ENCODE data around the gene SPATS2.
"Not testable (repeated sequence)": the region's sequence is repeated elsewhere in the genome, so short reads cannot be mapped to it uniquely, and the experiment has no call there.

SPATS2 gene

DNA sequence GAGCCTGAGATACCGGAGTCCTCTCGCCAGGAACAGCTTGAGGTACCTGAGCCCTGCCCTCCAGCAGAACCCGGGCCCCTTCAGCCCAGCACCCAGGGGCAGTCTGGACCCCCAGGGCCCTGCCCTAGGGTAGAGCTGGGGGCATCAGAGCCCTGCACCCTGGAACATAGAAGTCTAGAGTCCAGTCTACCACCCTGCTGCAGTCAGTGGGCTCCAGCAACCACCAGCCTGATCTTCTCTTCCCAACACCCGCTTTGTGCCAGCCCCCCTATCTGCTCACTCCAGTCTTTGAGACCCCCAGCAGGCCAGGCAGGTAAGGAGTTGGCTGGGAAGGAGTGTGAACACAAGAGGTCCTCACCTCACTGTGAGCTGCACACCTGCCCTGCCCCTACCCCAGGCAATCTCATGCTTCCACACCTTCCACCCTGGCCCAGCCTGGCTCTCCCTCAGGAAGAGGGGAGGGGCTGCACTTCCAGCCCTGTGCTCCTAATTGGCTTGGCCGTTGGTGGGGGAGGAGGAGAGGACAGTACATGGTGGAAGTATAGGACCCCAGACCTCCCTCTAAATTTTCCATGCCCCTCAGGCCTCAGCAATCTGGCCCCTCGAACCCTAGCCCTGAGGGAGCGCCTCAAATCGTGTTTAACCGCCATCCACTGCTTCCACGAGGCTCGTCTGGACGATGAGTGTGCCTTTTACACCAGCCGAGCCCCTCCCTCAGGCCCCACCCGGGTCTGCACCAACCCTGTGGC, 36.5 kb upstream of the SPATS2 start:
- Histone ChIP-seq H3K27ac (ENCODE audit: low read length) (no peak overlapping the region), H3K4me1 (ENCODE audit: control insufficient read depth, insufficient read depth, low read length) (peaks cover 8% of the 10 kb centered on the region), H3K27me3 (ENCODE audit: control insufficient read depth in 1 of 2, insufficient read depth in 2 of 2, low read length in 2 of 2) (peaks cover 18 to 32% of the 10 kb centered on the region in 2 donors)

DNA sequence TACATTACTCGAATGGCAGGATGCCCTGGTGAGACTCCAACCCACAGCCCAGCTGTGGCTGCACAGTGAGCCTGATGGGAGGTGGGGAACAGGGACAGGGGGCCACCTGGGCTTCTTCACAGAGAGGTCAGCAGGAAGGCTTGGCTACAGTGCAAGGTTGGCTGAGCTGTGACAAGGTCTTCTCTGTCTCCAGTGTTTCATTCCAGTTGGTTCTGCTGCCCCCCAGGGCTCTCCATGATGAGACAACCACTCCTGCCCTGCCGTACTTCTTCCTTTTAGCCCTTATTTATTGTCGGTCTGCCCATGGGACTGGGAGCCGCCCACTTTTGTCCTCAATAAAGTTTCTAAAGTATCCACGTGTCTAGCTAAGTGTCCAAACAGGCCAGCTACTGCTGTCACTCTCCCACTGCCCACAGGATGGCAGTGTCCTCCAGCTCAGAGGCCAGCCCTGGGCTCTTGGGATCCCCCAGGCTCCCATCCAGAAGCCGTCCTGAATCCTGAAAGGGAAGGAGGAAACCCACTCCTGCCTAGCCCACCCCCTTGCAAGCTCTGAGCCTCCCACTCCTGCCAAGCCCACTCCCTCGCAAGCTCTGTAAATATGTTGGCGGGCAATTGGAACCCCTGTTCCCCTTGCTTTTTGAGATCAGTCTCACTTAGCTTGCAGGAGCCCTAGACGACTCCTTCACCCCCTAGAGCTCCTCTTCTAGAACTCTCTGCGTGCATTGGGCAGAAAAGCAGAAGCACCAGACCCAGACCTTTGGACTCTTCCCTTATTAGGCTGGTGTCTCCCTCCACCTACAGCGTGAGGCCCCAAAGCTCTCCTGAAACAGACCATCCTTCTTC, 35.7 kb upstream of the SPATS2 start:
- Histone ChIP-seq H3K27me3 (ENCODE audit: control insufficient read depth in 1 of 2, insufficient read depth in 2 of 2, low read length in 2 of 2) (peaks cover 23 to 40% of the 10 kb centered on the region in 2 donors), H3K36me3 (ENCODE audit: control insufficient read depth in 2 of 2, insufficient read depth in 2 of 2, low read length in 2 of 2) (no peaks in the 10 kb centered on the region), H3K9me3 (ENCODE audit: control insufficient read depth in 2 of 2, low read length in 2 of 2) (no peaks in the 10 kb centered on the region), H3K4me3 (ENCODE audit: low read length in 2 of 2) (no peak overlapping the region), H3K4me1 (ENCODE audit: control insufficient read depth, insufficient read depth, low read length) (peaks cover 10% of the 10 kb centered on the region), H3K27ac (ENCODE audit: low read length) (no peak overlapping the region), H3K9ac (ENCODE audit: low read length in 2 of 2) (no peak overlapping the region)

More for the DNA sequence above, 36.5 kb upstream of the SPATS2 start:
- H3K9ac ChIP-seq (ENCODE audit: low read length in 2 of 2): no peak overlapping the region
- no peak overlapping the region for H3K4me3 ChIP-seq (ENCODE audit: low read length in 2 of 2)
- no peaks in the 10 kb centered on the region for H3K9me3 ChIP-seq (ENCODE audit: control insufficient read depth in 2 of 2, low read length in 2 of 2)
- H3K36me3 ChIP-seq (ENCODE audit: control insufficient read depth in 2 of 2, insufficient read depth in 2 of 2, low read length in 2 of 2): no peaks in the 10 kb centered on the region

DNA sequence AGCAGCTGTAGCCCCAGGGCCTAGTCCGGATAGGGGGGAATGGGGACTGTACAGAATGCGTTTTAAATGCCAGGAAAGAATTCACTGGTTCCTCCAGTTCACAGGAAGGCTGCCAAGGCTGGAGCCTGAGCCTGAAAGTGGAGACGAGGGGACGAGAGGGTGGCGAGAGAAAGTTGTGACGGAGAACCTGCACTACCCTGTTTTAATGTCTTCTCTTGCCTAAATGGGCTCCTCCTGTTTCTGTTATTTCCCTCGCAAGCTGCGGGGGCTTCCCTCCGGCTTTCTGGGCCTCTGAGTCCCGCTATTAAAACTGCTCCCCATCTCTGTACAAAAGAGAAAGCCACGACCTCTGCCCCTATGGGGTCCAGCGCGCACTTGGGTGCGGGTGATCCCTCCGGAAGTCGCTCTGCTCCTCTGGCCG, 34.8 kb upstream of the SPATS2 start:
- Histone ChIP-seq H3K36me3 (ENCODE audit: control insufficient read depth in 2 of 2, insufficient read depth in 2 of 2, low read length in 2 of 2) (no peaks in the 10 kb centered on the region), H3K27ac (ENCODE audit: low read length) (no peak overlapping the region), H3K4me3 (ENCODE audit: low read length in 2 of 2) (no peak overlapping the region), H3K4me1 (ENCODE audit: control insufficient read depth, insufficient read depth, low read length) (peaks cover 18% of the 10 kb centered on the region), H3K9ac (ENCODE audit: low read length in 2 of 2) (no peak overlapping the region), H3K9me3 (ENCODE audit: control insufficient read depth in 2 of 2, low read length in 2 of 2) (no peaks in the 10 kb centered on the region), H3K27me3 (ENCODE audit: control insufficient read depth in 1 of 2, insufficient read depth in 2 of 2, low read length in 2 of 2) (peaks cover 29 to 49% of the 10 kb centered on the region in 2 donors)

DNA sequence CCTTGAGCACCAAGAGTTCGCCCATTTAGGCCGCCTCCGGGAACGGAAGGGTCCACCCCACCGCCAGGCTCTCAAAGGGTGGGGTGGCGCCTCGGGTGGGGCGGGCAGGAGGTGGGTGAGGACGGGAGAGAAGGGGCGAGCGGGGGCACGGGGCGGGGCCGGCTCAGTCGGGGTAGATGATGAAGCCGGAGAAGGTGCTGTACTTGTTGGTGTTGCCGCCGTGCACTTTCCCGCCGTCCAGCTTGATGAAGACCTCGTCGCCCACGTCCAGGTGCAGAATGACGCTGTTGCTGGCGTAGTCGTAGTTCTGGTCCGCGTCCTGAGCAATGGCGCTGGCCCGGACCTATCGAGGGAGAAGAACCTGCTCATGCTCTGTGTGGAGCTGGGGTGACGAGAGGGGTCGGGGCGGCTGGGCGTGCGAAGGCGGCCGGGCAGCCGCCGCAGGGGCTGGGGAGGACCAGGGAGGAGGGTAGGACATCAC, 34.3 kb upstream of the SPATS2 start:
- Histone ChIP-seq H3K9ac (ENCODE audit: low read length in 2 of 2) (no peak overlapping the region), H3K36me3 (ENCODE audit: control insufficient read depth in 2 of 2, insufficient read depth in 2 of 2, low read length in 2 of 2) (no peaks in the 10 kb centered on the region), H3K9me3 (ENCODE audit: control insufficient read depth in 2 of 2, low read length in 2 of 2) (no peaks in the 10 kb centered on the region), H3K27ac (ENCODE audit: low read length) (no peak overlapping the region), H3K27me3 (ENCODE audit: control insufficient read depth in 1 of 2, insufficient read depth in 2 of 2, low read length in 2 of 2) (peaks cover 33 to 52% of the 10 kb centered on the region in 2 donors), H3K4me3 (ENCODE audit: low read length in 2 of 2) (no peak overlapping the region), H3K4me1 (ENCODE audit: control insufficient read depth, insufficient read depth, low read length) (peaks cover 18% of the 10 kb centered on the region)

DNA sequence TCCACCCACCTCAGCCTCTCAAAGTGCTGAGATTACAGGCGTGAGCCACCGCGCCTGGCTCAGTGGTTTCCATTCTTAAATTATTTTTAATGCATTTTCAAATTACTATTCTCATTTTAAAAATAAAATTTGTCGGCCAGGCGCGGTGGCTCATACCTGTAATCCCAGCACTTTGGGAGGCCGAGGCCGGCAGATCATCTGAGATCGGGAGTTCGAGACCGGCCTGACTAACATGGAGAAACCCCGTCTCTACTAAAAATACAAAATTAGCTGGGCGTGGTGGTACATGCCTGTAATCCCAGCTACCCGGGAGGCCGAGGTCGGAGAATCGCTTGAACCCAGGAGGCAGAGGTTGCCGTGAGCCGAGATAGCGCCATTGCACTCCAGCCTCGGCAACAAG, 33.5 kb upstream of the SPATS2 start:
- not testable (repeated sequence) for H3K27ac ChIP-seq (ENCODE audit: low read length); H3K36me3 ChIP-seq (ENCODE audit: control insufficient read depth in 2 of 2, insufficient read depth in 2 of 2, low read length in 2 of 2); H3K4me3 ChIP-seq (ENCODE audit: low read length in 2 of 2); H3K9ac ChIP-seq (ENCODE audit: low read length in 2 of 2); H3K9me3 ChIP-seq (ENCODE audit: control insufficient read depth in 2 of 2, low read length in 2 of 2)
- H3K27me3 ChIP-seq (ENCODE audit: control insufficient read depth in 1 of 2, insufficient read depth in 2 of 2, low read length in 2 of 2): peaks cover 35 to 58% of the 10 kb centered on the region in 2 donors
- H3K4me1 ChIP-seq (ENCODE audit: control insufficient read depth, insufficient read depth, low read length): peaks cover 18% of the 10 kb centered on the region

DNA sequence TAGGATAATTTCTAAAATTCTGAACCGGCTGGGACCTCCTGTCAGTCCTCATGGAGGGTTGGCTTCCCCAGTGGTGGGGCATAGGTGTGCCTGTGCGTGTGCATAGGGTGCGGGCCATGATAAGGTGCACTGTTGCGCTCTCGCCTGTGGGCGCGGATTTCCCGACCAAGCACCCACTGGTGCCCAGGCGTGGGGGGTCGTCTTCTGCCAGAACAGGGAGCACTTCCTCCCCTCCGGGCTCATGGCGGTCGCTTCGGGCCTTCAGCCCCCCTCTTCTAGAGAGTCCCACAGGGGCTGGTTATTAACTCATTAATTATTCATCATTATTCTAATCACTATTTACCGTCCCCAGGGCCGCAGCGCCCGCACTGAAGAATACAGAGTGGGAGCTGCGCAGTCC, 33.0 kb upstream of the SPATS2 start:
- H3K9me3 ChIP-seq (ENCODE audit: control insufficient read depth in 2 of 2, low read length in 2 of 2): no peaks in the 10 kb centered on the region
- peaks cover 18% of the 10 kb centered on the region for H3K4me1 ChIP-seq (ENCODE audit: control insufficient read depth, insufficient read depth, low read length)
- no peaks in the 10 kb centered on the region for H3K36me3 ChIP-seq (ENCODE audit: control insufficient read depth in 2 of 2, insufficient read depth in 2 of 2, low read length in 2 of 2)
- no peak overlapping the region for H3K4me3 ChIP-seq (ENCODE audit: low read length in 2 of 2)
- H3K27me3 ChIP-seq (ENCODE audit: control insufficient read depth in 1 of 2, insufficient read depth in 2 of 2, low read length in 2 of 2): peaks cover 35 to 62% of the 10 kb centered on the region in 2 donors
- H3K9ac ChIP-seq (ENCODE audit: low read length in 2 of 2): no peak overlapping the region
- no peak overlapping the region for H3K27ac ChIP-seq (ENCODE audit: low read length)

DNA sequence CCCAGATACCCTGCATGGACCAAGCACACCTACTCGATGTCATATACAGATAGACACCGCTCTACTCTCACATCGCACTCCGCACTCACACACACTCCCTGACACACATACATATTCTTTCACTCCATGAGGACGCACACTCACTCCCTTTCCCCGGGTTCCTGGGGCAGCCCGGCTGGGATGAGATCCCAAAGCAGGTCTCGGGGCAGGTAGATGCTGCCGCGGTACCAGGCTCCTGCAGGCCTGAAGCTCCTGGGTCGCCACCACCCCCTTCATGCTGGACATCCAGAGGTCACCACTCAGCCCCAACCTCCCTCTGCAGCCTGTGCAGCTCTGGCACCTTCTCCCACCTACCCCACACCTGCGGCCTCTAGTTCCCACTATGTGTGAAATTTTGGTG, 32.6 kb upstream of the SPATS2 start:
- H3K27me3 ChIP-seq (ENCODE audit: control insufficient read depth in 1 of 2, insufficient read depth in 2 of 2, low read length in 2 of 2): peaks cover 35 to 65% of the 10 kb centered on the region in 2 donors
- no peak overlapping the region for H3K27ac ChIP-seq (ENCODE audit: low read length)
- no peaks in the 10 kb centered on the region for H3K36me3 ChIP-seq (ENCODE audit: control insufficient read depth in 2 of 2, insufficient read depth in 2 of 2, low read length in 2 of 2)
- H3K9ac ChIP-seq (ENCODE audit: low read length in 2 of 2): no peak overlapping the region
- no peaks in the 10 kb centered on the region for H3K9me3 ChIP-seq (ENCODE audit: control insufficient read depth in 2 of 2, low read length in 2 of 2)
- no peak overlapping the region for H3K4me3 ChIP-seq (ENCODE audit: low read length in 2 of 2)
- peaks cover 18% of the 10 kb centered on the region for H3K4me1 ChIP-seq (ENCODE audit: control insufficient read depth, insufficient read depth, low read length)

DNA sequence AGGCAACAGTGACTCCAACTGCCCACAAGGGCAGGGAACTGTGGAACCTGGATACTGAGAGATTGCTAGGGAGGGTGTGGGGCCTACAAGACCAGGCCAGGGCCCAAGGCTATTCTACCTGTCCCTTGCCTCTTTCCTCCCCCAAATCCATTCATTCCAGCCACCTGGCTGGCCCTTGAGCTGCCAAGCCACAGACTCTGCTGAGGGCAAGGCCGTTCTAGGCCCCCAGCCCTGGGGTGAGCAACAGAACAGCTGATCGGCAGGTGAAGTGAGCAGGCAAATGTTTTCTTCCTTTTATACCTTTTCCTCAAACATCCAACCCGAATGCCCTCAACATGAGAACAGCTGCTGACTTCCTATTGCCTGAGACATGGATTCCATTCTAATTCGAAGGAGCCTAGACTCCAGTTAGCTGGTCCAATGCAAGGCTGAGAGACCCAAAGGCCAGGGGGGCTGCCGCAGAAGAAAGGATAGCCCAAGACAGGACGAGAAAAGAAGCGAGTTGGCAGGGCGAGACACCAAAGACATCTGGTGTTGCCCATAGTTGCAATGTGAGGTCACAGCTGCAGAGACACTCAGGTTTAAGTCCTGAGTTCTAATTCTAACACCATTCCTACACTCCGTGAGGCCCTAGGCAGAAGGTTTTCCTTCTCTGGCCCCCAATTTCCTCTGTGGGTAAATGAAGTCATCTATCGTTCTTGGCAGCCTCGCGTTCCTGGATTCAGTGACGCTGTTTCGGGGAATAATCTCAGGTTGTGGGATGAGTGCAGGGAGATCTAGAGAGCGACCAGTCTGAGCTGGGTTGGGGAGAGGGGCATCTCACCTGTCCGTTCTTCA, 31.9 kb upstream of the SPATS2 start:
- no peak overlapping the region for H3K27ac ChIP-seq (ENCODE audit: low read length)
- H3K4me1 ChIP-seq (ENCODE audit: control insufficient read depth, insufficient read depth, low read length): peaks cover 18% of the 10 kb centered on the region
- H3K9me3 ChIP-seq (ENCODE audit: control insufficient read depth in 2 of 2, low read length in 2 of 2): no peaks in the 10 kb centered on the region
- H3K4me3 ChIP-seq (ENCODE audit: low read length in 2 of 2): no peak overlapping the region
- no peak overlapping the region for H3K9ac ChIP-seq (ENCODE audit: low read length in 2 of 2)
- H3K36me3 ChIP-seq (ENCODE audit: control insufficient read depth in 2 of 2, insufficient read depth in 2 of 2, low read length in 2 of 2): no peaks in the 10 kb centered on the region
- peaks cover 37 to 69% of the 10 kb centered on the region in 2 donors for H3K27me3 ChIP-seq (ENCODE audit: control insufficient read depth in 1 of 2, insufficient read depth in 2 of 2, low read length in 2 of 2)

DNA sequence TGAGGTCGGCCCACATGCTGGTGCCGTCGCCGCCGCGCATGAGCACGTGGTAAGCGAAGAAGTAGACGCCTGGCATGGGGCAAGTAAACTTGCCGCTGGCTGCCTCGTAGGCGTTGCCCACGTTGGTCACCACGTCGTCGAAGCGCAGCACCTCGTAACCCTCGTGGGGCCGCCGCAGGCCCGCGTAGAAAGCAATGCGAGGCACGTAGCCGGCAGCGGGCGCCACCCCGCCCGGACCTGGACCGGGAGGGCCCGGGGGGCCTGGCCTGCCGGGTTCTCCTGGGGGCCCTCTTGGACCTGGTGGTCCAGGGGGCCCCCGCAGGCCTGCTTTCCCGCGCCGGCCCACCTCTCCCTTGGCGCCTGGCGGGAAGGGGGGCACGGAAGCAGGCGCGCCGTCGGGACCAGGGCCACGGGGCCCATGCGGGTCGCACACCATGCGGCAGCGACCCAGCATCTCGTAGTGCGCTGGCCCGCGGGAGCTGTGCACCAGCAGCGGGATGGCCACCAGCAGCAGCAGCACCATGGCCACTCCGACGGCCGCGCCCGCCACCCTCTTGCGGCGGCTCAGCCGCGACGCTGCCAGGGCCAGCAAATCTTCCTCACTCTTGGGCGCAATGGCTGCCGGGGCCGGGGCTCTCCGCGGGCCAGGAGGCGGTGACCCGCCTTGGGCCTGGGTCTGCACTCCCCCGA, 31.2 kb upstream of the SPATS2 start:
- H3K27ac ChIP-seq (ENCODE audit: low read length): no peak overlapping the region
- H3K4me1 ChIP-seq (ENCODE audit: control insufficient read depth, insufficient read depth, low read length): peaks cover 18% of the 10 kb centered on the region
- no peaks in the 10 kb centered on the region for H3K36me3 ChIP-seq (ENCODE audit: control insufficient read depth in 2 of 2, insufficient read depth in 2 of 2, low read length in 2 of 2)
- H3K9me3 ChIP-seq (ENCODE audit: control insufficient read depth in 2 of 2, low read length in 2 of 2): no peaks in the 10 kb centered on the region
- peaks cover 37 to 69% of the 10 kb centered on the region in 2 donors for H3K27me3 ChIP-seq (ENCODE audit: control insufficient read depth in 1 of 2, insufficient read depth in 2 of 2, low read length in 2 of 2)
- H3K4me3 ChIP-seq (ENCODE audit: low read length in 2 of 2): no peak overlapping the region
- H3K9ac ChIP-seq (ENCODE audit: low read length in 2 of 2): no peak overlapping the region
